Hepatocyte (in vitro differentiated cells): Measurements from ENCODE around the gene ASTN2. TPM values are rescaled to one million over a fixed set of nuclear protein-coding genes. Genes with fewer than 3 reads are reported as not detected.

Experiments
- DNase-seq: peaks from one replicate; pipeline ENCODE4 v3.0.0-alpha.2; 2016; ENCODE audit warnings: low spot score
- H2AFZ ChIP-seq: fragments of 200-600 bp; sonication (generic); 2 replicates; pipeline ENCODE4 v1.6.0; 2016; ENCODE audit warnings: antibody characterized with exemption, mild to moderate bottlenecking
- H3K27ac ChIP-seq: fragments of 200-600 bp; sonication (generic); 2 replicates; pipeline ENCODE4 v1.5.1; 2016; ENCODE audit warnings: mild to moderate bottlenecking
- H3K27me3 ChIP-seq: fragments of 200-600 bp; sonication (generic); 2 replicates; pipeline ENCODE4 v1.6.1; 2016
- H3K36me3 ChIP-seq: fragments of 200-600 bp; sonication (generic); replicated peaks from 2 replicates; pipeline ENCODE4 v1.5.1; 2016; ENCODE audit warnings: low read depth; ENCODE audit not compliant: insufficient read depth
- H3K4me1 ChIP-seq: fragments of 200-600 bp; sonication (generic); 2 replicates; pipeline ENCODE4 v1.5.1; 2016; ENCODE audit warnings: mild to moderate bottlenecking, moderate library complexity; ENCODE audit not compliant: insufficient read depth
- H3K4me2 ChIP-seq: fragments of 200-600 bp; sonication (generic); 2 replicates; pipeline ENCODE4 v1.6.0; 2016
- H3K4me3 ChIP-seq: fragments of 200-600 bp; sonication (generic); 2 replicates; pipeline ENCODE4 v1.5.1; 2016; ENCODE audit warnings: mild to moderate bottlenecking
- H3K79me2 ChIP-seq: fragments of 200-600 bp; sonication (generic); 2 replicates; pipeline ENCODE4 v1.6.0; 2017; ENCODE audit warnings: mild to moderate bottlenecking
- H3K9me2 ChIP-seq: fragments of 200-600 bp; sonication (generic); replicated peaks from 2 replicates; pipeline ENCODE4 v1.6.0; 2017; ENCODE audit warnings: mild to moderate bottlenecking; ENCODE audit not compliant: insufficient read depth
- H3K9me3 ChIP-seq: fragments of 200-600 bp; sonication (generic); 2 replicates; pipeline ENCODE4 v1.5.1; 2016; ENCODE audit warnings: low read depth, mild to moderate bottlenecking
- H4K20me1 ChIP-seq: fragments of 200-600 bp; sonication (generic); 2 replicates; pipeline ENCODE4 v1.6.0; 2016; ENCODE audit warnings: mild to moderate bottlenecking; ENCODE audit not compliant: insufficient read depth, poor library complexity, severe bottlenecking
- EZH2 ChIP-seq: fragments of 200-600 bp; sonication (generic); IDR thresholded peaks from 2 replicates; pipeline ENCODE4 v1.6.1; 2016; ENCODE audit warnings: antibody characterized with exemption, mild to moderate bottlenecking, borderline replicate concordance
- EZH2phosphoT487 ChIP-seq: fragments of 200-600 bp; sonication (generic); IDR thresholded peaks from one replicate; pipeline ENCODE4 v1.6.1; 2018; ENCODE audit warnings: antibody characterized with exemption, mild to moderate bottlenecking, low read depth, moderate library complexity; ENCODE audit not compliant: unreplicated experiment, severe bottlenecking
- WGBS: methylation state at CpG from one replicate; pipeline ENCODE4 v1.1.6; 2016; ENCODE audit warnings: low lambda C conversion rate; ENCODE audit errors: missing lambda C conversion rate; 5-methylcytosine and 5-hydroxymethylcytosine counted together
- polyA plus RNA-seq: library from polyadenylated mRNA; unstranded; fragments of >200 nt; fragmentation: Nextera tagmentation; extraction: Ambion mirVana; gene quantifications from 2 replicates; pipeline ENCODE4 v1.2.1, GENCODE V29; 2016
- total RNA-seq: library from RNA; depleted of rRNA; stranded (reverse); fragments of >200 nt; gene quantifications from 2 replicates; pipeline ENCODE4 v1.2.3, GENCODE V29; 2014
- TF ChIP-seq, protein P1 (sequence below): fragments of 200-600 bp; sonication (generic); IDR thresholded peaks from 2 replicates; pipeline ENCODE4 v1.5.1; 2016; ENCODE audit warnings: antibody characterized with exemption, mild to moderate bottlenecking; ENCODE audit not compliant: poor library complexity

Gene ASTN2
- total and polyA plus RNA-seq, 2 experiments from 2014 or later: 6.4 to 8.4 TPM

DNA sequence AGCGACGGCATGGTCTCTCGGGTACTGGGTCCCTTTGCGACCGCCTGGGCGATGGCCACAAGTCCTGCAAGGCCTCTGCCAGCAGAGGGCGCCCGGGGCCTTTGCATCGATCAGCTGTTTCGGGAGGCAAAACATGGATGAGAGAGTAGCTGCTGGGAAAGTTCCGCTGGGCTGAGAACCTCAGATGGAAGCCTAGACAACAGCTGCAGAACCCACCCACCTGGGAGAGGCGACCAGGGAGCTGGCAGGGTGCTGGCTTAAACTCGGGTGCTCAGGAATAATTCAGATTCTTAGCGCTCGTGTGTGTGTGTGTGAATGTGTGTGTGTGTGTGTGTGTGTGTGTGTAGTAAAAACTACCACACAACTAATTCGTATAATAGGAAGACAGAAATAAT is 677.7 kb downstream of the ASTN2 start:
- H3K36me3 ChIP-seq: no peaks in the 10 kb centered on the region
- H3K27me3 ChIP-seq: peaks cover 3% of the 10 kb centered on the region
- 19% methylated on average over 16 of the region's 16 CpGs for WGBS
- H3K79me2 ChIP-seq: no peaks in the 10 kb centered on the region
- H3K9me2 ChIP-seq: no peaks in the 10 kb centered on the region
- H2AFZ ChIP-seq: no peak overlapping the region
- no peak for TF ChIP-seq EZH2phosphoT487
- TF ChIP-seq, protein P1, sequence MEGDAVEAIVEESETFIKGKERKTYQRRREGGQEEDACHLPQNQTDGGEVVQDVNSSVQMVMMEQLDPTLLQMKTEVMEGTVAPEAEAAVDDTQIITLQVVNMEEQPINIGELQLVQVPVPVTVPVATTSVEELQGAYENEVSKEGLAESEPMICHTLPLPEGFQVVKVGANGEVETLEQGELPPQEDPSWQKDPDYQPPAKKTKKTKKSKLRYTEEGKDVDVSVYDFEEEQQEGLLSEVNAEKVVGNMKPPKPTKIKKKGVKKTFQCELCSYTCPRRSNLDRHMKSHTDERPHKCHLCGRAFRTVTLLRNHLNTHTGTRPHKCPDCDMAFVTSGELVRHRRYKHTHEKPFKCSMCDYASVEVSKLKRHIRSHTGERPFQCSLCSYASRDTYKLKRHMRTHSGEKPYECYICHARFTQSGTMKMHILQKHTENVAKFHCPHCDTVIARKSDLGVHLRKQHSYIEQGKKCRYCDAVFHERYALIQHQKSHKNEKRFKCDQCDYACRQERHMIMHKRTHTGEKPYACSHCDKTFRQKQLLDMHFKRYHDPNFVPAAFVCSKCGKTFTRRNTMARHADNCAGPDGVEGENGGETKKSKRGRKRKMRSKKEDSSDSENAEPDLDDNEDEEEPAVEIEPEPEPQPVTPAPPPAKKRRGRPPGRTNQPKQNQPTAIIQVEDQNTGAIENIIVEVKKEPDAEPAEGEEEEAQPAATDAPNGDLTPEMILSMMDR: peak; percentile 84
- peak overlapping the region; percentile 45 for H3K4me2 ChIP-seq
- H3K4me1 ChIP-seq: no peaks in the 10 kb centered on the region
- no peak overlapping the region for H3K4me3 ChIP-seq
- H4K20me1 ChIP-seq: no peaks in the 10 kb centered on the region
- DNase-seq: peak; percentile 92
- H3K9me3 ChIP-seq: no peaks in the 10 kb centered on the region
- H3K27ac ChIP-seq: no peak overlapping the region

DNA sequence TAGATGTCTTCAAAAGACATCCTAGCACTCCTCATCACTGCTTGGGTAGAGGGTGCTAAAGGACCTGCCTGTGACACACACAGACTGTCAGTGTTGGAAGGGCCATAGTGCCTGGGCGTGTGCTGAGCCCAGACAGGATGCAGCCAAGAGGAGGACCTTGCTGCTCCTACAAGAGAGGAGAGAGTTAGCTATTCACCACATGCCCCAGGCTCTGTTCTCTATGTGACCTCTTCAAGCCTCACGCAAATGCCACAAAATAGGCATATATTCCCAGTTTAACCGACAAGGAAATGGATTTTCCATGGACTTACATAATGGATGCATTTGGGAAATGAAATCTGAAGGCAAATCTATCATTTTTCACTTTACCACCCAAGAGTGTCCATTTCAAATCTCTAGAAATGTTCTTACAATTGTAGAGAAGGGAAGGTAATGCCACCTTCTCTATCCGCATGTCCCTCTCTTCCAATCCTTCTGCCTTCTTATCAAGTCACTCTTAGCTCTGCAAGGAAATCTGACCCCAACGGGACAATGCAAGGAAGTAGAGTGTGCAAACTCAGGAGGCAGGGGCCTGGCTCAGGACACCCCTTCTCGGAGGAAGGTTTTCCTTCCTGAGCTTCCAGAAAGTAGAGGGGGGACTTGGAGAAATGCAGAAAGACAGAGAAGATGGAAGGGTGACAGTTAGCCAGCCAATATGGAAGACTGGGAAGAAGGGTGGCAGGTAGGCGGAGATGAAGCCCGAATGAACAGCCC is 678.3 kb downstream of the ASTN2 start:
- 56% methylated on average over 8 of the region's 8 CpGs for WGBS
- no peak for DNase-seq
- peaks cover 3% of the 10 kb centered on the region for H3K27me3 ChIP-seq
- TF ChIP-seq EZH2 (no peak), EZH2phosphoT487 (no peak)
- TF ChIP-seq, protein P1: no peak
- H3K9me3 ChIP-seq: no peaks in the 10 kb centered on the region
- no peaks in the 10 kb centered on the region for H3K36me3 ChIP-seq
- H3K4me2 ChIP-seq: no peak overlapping the region
- no peaks in the 10 kb centered on the region for H3K9me2 ChIP-seq
- no peaks in the 10 kb centered on the region for H3K4me1 ChIP-seq
- H2AFZ ChIP-seq: no peak overlapping the region
- H3K4me3 ChIP-seq: no peak overlapping the region
- H4K20me1 ChIP-seq: no peaks in the 10 kb centered on the region
- no peak overlapping the region for H3K27ac ChIP-seq
- H3K79me2 ChIP-seq: no peaks in the 10 kb centered on the region

DNA sequence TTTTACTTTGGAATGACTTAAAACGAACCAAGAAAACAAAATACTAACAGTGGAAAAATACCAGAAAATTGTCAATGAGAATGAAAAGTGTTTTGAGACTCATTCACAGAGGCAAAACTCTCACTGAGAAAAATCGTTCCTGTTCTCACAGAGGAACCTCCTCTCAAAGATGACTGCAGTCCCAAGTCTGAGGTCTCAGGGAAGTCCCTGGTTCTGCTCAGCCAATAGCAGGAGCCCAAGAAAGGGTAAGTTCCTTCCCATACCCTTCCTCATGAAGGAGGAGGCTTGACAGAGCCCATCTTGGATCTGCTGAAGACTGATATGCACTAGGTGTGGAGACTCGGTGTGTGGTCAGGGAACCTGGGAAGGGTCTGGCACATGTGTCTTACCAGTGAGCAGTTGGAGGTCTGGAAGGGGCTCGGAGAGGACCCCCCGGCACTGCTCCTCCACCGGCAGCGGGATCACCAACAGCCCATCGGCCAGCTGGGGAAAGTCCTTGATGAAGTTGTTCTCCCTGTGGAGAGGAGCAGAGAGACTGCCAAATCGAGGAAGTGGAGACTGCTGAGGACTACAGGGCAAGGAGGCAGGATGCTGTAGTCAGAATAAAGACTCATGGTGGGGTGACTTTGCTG is 681.7 kb downstream of the ASTN2 start:
- Histone ChIP-seq H3K4me1 (no peaks in the 10 kb centered on the region), H3K9me2 (no peaks in the 10 kb centered on the region), H3K4me3 (no peak overlapping the region), H4K20me1 (no peaks in the 10 kb centered on the region), H3K27ac (no peak overlapping the region), H3K4me2 (no peak overlapping the region), H3K27me3 (no peaks in the 10 kb centered on the region), H3K79me2 (no peaks in the 10 kb centered on the region), H3K36me3 (no peaks in the 10 kb centered on the region), H3K9me3 (no peaks in the 10 kb centered on the region), H2AFZ (no peak overlapping the region)
- WGBS: 90% methylated on average over 9 of the region's 9 CpGs
- TF ChIP-seq EZH2phosphoT487: no peak
- TF ChIP-seq EZH2: no peak
- TF ChIP-seq, protein P1: no peak
- DNase-seq: no peak
